GM04503 (cell line): ENCODE measurements around the gene TCF25.
A peak's percentile ranks its signal among the peaks of the same experiment; 100 is the strongest.
"Not testable (repeated sequence)": the region's sequence is repeated elsewhere in the genome, so short reads cannot be mapped to it uniquely, and the experiment has no call there.

Source experiments
- DNase-seq: peaks from one replicate; pipeline ENCODE4 v3.0.0-alpha.2; 2012; ENCODE audit warnings: low read depth

Gene TCF25

DNA sequence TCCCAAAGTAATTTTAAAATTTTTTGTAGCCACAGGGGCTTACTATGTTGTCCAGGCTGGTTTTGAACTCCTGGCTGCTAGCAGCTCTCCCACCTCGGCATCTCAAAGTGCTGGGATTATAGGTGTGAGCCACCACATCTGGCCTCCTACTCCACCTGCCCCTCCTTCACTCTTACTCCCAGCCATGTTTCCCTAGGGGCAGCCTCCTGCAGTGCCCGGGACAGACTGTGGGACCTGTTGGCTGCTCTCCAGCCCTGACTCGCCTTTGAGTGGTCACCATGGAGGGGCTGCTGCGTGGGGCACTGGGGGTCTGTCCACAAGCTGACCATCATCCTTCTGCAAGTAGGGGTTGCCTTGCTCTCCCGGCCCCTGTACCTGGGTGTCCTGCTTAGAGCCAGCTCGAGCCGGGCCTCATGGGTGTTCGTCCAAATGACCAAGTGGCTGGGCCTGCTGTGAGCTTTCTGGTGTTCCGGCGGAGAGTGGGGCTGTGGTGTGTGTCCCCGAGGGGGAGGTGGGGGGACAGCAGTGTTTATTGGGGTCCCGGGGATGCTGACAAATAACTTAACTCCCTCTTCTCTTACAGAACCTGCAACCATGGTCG is 28.6 kb upstream of the TCF25 start:
- DNase-seq, result no peak

DNA sequence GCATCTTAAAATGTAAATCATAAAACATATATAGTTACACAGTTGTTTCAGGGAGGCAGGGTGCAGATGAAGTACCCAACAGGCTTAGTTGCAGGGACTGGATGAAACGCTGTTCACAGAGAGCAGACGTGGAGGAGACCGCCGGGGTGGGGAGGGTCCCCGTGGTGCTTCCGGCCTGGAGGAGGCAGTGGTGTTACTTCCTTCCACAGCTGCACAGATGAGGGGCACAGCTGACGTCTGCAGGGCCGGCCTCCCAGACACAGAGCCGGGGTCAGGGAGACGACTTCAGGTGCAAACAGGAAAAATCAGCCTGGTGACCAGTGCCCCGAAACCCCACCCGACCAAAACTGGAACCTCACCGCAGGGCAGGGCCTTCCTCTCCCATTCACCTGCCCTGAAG is 28.0 kb upstream of the TCF25 start:
- DNase-seq, result no peak

DNA sequence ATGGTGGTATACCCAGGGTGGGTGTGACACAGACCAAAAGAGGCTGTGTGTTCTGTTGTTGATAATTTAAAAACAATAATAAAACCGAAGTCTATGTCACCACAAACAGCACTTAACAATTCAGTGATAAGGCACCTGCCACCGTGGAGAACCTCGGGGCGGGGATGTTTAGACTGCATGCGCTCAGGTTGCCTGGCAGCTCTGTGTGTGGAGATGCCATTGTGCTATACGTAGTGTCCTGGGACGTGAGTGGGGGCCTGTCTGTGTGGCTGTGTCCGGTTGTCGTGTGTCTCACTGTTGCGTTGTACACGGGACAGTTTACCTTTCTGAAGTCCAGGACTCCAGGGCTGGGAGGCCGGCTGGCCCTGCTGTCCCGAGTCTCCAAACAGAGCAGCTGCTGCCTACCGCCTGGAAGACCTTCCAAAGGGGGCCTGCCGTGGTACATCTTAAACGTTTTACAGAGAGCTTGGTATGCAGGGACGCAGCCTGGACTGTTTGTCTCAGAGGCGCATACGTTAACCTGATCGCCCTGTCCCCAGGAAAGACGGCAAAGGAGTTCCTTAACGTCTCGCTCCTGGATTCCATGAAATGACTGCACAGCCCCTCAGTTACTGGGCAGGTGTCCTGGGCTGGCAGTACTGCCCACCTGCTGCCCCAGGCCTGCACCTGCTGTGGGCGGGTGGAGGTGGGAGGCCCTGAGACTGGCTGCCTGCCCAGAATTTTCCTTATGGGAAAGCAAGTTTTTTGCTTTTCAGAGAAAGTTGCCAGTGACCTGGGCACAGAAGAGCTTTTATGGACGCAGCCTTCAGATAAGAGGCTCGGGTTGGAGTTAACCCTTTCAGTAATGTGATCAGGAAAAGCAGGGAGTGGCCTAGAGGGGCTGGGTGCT is 26.1 kb upstream of the TCF25 start:
- no peak for DNase-seq

DNA sequence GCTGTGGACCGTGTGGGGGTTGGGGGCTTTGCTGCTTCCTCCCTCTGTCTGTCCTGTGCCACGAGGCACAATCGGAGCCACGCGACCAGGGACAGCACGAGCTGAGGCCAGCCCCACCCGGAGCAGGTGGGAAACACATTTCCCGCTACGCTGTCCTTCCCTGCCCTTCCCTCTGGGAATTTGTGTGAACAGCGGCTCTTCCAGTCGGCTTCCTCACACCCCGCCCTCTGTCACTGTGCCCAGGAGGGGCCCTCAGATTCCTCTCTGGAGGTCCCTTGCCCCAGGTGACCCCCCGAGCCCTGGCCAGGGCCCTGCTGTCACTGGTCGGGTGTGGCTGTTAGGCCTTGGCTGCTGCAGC is 25.5 kb upstream of the TCF25 start:
- no peak for DNase-seq

DNA sequence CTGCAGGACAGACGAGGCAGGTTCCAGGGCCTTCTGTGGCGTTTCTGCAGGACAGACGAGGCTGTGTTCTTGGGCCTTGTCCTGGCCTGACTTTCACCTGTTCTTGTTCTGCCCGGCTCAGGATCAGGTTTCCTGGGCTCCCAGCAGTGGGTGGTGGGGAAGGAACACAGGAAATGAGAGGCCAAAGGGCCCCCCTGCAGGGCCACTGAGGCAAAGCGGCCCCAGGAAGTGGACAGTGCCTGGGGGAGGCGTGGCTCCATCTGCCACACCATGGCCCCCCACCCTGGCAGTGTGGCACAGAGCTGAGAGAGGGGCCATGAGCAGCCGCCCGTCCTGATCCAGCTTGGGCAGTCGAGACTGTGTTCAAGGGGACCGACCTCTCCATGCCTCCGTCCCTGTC is 24.4 kb upstream of the TCF25 start:
- DNase-seq, result no peak

DNA sequence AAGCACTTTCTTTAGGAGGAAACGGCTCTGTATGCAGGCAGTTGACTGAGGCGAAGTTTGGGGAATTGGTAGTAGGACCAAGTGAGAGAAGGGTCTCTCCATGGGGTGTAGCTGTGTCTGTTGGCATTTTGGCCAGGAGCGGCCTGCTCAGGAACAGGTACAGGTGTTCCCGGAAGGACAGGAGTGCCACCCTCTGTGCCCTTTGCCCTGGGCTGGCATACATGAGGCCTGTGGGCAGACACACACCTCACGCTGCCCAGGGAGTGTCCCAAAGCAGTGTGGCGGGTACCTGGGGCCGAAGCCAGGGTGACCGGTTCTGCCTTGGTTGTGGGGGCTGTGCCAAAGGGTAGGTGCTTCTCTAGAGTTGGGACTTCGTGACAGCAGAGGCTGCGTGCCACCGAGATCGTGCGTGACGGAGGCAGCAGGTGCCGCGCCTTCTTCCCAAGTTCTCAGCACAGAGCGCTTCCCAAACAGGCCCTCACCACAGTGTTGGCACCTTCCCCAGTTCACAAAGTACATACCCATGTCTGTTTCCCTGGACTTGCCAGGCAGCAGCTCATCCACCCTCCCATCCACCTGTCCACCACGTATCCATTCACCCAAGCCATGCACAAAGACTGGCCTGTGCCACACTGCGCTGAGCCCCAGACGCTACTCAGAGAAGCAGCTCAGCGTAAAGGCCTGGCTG is 19.9 kb upstream of the TCF25 start:
- no peak for DNase-seq

DNA sequence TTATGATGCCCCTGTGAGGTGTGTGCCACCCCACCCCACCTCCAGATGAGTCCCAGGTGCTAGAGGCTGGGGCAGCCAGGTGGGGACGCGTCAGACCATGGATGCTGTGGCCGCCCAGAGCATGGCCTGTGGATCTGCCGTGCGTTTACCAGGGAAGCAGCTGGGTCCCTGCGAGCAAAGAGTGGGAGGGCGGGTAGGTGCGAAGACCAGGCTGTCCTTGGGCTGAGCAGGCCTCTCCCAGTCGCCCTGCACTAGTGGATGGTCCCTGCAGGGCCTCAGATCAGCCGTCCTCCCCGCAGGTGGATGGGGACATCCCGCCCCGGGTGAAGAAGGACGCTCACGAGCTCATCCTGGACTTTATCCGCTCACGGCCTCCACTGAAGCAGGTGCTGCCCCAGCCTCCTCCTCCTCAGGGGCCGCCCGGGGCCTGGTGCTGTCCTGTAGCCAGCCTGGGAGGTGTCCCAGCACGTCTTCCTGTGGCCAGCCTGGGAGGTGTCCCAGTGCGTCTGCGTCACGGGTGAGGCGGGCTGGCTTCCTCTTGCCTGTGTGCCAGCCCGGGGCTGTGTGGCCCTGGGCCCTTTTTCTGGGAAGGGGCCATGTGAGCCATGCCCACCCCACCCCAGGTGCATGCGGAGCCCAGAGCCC is 18.0 kb upstream of the TCF25 start:
- DNase-seq, result no peak

DNA sequence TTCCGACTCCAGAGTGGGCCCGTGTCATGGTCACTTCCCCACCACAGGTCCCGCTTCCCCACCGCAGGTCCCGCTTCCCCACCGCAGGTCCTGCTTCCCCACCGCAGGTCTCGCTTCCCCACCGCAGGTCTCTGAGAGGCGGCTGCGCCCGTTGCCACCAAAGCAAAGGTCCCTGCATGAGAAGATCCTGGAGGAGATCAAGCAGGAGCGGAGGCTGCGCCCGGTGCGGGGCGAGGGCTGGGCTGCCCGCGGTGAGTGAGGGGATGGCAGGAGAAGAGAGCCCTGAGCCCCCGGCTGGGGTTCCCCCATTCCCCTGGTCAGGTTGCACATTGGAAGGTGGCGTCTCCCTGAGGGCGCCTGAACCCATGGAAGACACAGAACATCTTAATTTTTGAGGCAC is 17.4 kb upstream of the TCF25 start:
- DNase-seq, result no peak

DNA sequence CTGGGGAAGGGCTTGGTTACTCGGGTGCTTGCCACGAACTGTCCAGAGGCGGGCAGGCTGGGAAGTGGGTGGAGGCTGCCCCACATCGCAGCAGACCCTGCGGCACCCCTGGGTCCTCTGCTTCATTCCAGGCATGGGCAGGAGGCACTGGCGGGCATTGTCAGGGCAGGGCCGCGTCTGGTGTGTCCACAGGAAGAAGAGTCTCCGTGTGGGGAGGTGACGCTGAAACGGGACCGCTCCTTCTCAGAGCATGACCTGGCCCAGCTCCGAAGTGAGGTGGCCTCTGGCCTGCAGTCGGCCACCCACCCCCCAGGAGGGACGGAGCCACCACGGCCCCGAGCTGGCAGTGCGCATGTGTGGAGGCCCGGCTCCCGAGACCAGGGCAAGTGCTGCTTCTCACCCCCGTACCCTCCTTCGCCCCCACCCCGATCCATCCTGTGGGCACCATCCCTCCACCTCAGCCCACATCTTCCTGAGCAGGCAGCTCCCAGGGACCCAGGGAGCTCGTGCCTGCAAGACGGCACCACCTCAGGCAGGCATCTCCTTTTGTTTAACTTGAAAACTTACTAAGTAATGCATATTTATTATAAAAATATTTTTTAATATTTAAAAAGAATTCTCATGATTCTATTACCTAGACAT is 14.3 kb upstream of the TCF25 start:
- no peak for DNase-seq

DNA sequence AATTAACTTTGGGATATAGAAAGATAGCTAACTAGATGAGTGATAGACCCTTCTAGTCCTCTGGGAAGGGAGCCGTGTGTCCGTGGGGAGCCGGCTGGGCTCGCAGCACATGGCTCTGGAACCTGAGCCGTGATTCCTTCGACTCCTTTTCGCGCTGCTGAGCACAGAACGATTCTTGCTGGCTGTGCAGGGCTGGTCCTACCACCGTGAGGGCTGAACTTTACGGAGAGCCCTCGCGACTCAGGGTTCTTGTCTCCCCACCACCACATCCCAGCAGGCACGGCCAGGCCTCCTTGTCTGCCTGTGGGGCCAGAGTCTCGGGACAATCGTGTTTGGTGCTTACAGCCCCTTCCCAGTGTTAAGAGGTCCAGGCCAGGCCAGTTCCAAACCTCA is 13.8 kb upstream of the TCF25 start:
- no peak for DNase-seq

DNA sequence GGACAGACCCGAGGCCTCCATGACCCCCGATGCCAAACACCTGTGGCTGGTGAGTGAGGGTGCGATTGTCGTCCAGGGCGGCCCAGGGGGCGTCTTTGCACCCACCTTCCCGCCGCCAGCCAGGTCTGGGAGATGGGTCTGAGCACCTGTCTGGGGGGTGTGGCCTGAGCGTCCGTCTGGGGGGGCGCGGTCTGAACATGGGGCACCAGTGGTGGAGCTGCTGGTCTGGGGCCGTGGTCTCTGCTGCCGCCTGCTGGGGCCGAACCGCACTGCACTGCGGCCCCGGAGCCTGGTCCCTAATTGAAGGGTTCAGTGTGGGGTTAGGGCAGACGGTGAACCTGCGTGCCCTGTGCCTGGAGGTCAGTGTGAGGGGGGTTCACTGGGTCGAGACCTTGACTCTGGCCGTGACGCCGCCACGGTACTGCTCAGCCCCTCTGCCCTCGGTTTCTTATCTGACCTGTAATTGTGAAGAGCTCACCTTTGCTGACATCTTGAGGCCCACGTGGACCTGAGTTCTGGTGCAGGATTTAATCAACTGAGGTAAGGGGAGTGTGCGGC is 12.6 kb upstream of the TCF25 start:
- DNase-seq, result no peak

DNA sequence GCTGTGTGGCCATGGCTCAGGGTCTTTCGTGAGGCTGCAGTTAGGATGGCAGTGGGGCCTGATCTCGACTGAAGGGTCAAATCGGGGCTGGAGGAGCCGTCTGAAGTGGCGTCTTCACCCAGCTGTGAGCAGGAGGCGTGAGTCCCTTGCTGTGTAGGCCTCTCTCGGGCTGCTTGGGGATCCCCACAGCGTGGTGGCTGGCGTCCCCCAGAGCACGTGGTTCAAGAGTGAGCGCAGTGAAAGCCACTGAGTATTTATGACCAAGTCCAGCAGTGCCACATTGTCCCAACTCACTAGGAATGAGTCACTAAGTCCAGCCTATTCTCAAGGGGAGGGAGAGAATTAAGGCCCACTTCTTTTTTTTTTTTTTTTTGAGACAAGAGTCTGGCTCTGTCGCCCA is 11.7 kb upstream of the TCF25 start:
- no peak for DNase-seq

DNA sequence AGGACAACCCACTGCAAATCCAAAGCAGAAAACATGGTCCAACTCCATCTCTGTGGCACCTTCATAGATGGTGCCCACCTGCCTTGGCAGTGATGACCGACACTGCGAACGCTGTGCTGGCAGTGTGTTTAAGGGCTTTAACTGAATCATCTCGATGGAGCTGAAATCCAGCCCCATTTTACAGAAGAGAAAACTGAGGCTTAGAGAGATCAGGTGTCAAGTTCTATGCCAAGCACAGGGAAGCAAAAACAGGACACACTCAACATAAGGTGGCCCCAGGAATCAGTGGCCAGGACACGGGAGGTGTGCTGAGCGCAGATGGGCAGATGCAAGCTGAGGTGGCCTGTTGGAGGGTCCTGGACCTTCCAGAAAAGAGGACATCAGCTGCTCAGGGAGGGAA is 10.7 kb upstream of the TCF25 start:
- DNase-seq, result no peak

DNA sequence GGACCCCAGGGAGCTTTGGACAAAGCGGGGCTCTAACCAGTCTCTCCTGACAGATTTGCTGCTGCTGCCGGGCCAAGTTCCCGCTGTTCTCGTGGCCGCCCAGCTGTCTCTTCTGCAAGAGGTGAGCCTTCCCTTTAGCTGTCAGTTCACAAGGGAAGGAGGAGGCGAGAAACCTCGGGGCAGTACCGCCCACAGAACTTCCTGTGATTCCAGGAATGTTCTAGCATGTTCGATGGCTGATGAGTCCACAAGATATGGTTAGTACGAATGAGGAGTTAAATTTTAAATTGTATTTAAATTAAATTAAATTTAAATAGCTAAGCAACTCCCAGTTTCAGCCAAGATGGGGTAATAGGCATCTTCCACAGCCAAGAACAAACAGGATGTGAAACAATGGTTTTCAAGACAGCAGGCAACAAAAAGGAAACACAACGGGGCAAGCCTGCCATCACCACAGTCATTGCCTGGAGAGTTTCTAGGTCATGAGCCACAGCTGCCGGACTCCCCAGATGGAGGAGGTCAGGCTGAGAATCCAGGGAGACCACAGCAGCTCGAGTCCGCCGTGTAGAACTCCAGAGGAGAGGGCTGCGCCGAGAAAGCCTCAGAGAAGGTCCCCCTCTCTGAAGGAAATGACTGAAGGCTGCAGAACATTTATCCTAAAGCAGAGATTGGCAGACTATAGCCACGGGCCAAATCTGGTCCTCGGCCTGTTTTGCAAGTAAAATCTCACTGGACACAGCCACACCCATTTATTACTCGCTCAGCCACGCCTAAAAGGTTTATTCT is 9.5 kb upstream of the TCF25 start:
- no peak for DNase-seq

DNA sequence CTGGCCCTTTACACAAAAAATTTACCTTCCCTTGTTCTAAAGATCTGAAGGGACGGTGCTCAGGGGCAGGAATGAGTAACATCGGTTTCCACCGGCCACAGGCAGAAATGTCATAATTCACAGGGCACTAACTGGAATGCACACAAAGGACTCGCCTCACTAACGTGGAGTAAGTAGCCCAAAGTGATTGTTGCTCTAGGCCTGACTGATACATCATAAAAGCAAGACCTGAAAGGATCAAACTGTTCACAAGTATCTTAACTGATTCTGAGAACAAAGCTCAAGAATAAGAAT is 8.9 kb upstream of the TCF25 start:
- no peak for DNase-seq

DNA sequence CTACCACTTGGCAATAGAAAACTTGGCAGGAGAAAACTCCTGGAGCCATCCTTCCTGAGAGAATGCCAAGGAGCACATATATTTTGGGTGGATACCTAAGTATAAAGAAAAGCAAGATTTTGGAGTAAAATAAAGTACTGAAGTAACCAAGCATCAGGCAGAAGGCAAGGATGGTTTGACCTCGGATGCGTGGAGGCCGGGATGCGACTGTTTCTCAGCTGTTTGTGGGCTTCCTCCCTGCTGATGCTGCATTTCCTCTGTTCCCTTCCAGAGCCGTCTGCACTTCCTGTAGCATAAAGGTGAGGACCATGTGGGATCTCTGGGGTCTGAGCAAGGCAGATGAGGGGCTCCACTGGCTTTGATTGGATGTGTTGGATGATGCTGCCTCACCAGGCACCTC is 5.5 kb upstream of the TCF25 start:
- no peak for DNase-seq

DNA sequence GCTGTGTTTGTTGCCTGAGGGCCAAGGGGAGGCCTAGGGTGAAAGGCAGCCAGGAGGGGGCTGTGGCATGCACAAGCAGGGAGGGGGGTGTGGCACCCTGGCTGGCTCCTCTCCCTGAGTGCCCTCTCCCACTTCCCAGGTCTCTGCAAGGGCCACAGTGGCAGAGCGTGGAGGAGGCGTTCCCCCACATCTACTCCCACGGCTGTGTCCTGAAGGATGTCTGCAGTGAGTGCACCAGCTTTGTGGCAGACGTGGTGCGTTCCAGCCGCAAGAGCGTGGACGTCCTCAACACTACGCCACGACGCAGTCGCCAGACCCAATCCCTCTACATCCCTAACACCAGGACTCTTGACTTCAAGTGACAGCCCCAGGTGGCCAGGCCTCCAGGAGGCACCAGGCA is 3.5 kb upstream of the TCF25 start:
- DNase-seq, result no peak

DNA sequence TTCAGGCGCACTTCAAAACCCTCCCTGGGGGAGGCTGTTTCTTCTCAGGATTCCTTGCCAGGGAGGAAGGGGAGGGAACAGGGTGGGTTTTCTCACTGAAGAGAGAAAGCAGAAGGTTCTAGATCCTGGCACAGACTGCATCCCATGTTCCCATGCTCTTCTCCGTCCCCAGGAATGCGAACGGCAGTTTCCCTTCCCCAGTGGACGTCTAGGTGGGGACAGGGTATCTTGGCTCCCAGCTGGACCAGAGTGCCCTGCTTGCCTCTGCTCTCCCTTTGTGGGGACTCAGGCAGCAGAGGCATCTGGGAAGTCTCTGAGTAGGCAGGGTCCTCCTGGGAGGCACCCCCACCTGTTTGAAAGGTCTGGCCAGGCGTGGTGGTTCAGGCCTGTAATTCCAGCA is 3.0 kb upstream of the TCF25 start:
- no peak for DNase-seq

DNA sequence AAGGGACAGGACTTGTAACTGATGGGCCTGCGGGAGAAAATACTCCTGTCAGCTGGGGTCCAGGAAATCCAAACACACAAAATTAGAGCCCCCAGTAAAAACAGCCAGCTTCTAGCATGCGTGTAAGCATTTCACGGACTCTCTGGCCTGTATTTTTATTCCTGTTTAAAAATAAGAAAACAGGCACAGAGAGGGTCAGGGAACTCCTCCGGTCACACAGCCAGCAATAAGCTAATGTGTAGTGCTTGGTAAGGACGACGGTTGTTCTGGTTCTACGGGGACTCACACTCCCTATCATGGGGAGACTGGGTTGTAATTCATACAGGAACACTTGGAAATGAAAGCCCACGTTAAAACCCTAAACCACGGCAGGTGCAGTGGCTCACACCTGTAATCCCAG is 1.5 kb upstream of the TCF25 start:
- no peak for DNase-seq

DNA sequence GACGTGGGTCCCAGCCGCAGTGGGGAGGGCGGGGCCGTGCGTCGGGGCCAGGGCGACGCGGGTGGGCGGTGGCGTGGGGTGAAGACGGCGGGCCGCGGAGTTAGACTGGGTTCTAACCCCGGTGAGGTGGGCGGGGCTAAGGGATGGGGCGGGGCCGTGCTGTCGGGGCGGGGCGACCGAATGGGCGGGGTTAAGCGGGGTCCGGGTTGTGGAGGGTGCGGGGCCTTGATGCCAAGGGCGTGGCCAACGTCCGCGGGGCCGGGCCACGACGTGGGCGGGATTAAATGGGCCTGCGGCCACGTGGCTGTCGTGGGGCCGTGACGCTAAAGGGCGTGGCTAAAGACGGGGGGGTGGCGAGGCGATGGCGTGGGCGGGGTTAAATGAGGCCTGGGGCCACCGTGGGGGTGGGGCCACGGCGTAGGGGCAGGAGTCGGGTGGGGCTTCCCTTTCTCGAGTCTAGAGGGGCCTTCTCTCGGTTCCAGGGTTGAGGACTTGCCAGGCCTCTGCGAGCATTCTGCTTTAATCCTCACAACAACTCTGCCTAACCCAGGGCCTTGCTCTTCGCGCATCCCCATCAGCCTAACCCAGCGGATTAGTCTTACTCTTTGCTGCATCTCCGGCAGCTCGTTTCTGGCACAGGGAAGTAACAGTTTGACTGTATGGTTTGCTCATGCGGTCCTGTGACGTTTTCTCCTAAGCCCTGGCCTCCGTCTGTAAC is 739 bp downstream of the TCF25 start:
- DNase-seq, result peak; percentile 54

DNA sequence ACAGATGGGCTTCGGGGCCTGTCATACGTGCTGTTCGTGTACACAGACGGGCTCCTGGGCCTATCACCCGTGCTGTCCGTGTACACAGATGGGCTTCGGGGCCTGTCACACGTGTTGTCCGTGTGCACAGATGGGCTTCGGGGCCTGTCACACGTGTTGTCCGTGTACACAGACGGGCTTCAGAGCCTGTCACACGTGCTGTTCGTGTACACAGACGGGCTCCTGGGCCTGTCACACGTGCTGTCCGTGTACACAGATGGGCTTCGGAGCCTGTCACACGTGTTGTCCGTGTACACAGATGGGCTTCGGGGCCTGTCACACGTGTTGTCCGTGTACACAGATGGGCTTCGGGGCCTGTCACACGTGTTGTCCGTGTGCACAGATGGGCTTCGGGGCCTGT is 5.7 kb downstream of the TCF25 start:
- not testable (repeated sequence) for DNase-seq
